ENCODE data around the gene GPR107. TPM values are rescaled to one million over a fixed set of nuclear protein-coding genes. Genes with fewer than 3 reads are reported as not detected.

GPR107 gene
- polyA plus RNA-seq, 4 donors, result 2.7 to 37.1 (median 12.8) TPM

GRCh38 chr9:130129432-130130061 is 75.8 kb downstream of the GPR107 start:
- FAIRE-seq, result no peak
- Histone ChIP-seq H3K27ac (ENCODE audit: low read depth in 1 of 3, low read length in 2 of 3) (peak overlapping the region in 2 of 3 donors; percentile 35 to 85), H3K4me3 (ENCODE audit: low read depth in 1 of 3, low read length in 3 of 3) (no peak overlapping the region), H3K27me3 (ENCODE audit: control insufficient read depth in 3 of 3, insufficient read depth in 3 of 3, low read length in 3 of 3) (no peaks in the 10 kb centered on the region), H3K36me3 (ENCODE audit: control insufficient read depth in 3 of 3, insufficient read depth in 2 of 3, low read depth in 1 of 3, low read length in 3 of 3) (peaks cover 8 to 60% (median 9%) of the 10 kb centered on the region in 3 donors), H3K9me3 (ENCODE audit: control insufficient read depth in 2 of 2, insufficient read depth in 1 of 2, low read depth in 1 of 2, low read length in 1 of 2) (no peaks in the 10 kb centered on the region), H3K4me1 (ENCODE audit: control insufficient read depth in 3 of 3, insufficient read depth in 2 of 3, low read depth in 1 of 3, low read length in 2 of 3) (no peaks in the 10 kb centered on the region)
- WGBS, 3 donors, result 87 to 91% (median 90%) methylated on average over 22 of the region's 22 CpGs
- no peak for DNase-seq

- peaks cover 5 to 69% (median 9%) of the 10 kb centered on the region in 3 donors for H3K36me3 ChIP-seq (ENCODE audit: control insufficient read depth in 3 of 3, insufficient read depth in 2 of 3, low read depth in 1 of 3, low read length in 3 of 3)
- H3K4me3 ChIP-seq (ENCODE audit: low read depth in 1 of 3, low read length in 3 of 3), result no peak overlapping the region
- FAIRE-seq (no peak), DNase-seq (no peak)
- H3K27me3 ChIP-seq (ENCODE audit: control insufficient read depth in 3 of 3, insufficient read depth in 3 of 3, low read length in 3 of 3), result no peaks in the 10 kb centered on the region
- H3K9me3 ChIP-seq (ENCODE audit: control insufficient read depth in 2 of 2, insufficient read depth in 1 of 2, low read depth in 1 of 2, low read length in 1 of 2), result no peaks in the 10 kb centered on the region
- H3K4me1 ChIP-seq (ENCODE audit: control insufficient read depth in 3 of 3, insufficient read depth in 2 of 3, low read depth in 1 of 3, low read length in 2 of 3), result no peaks in the 10 kb centered on the region
- H3K27ac ChIP-seq (ENCODE audit: low read depth in 1 of 3, low read length in 2 of 3), result no peak overlapping the region
- WGBS, 3 donors, result 91 to 96% (median 95%) methylated on average over 7 of the region's 7 CpGs
These were observed 79.0 kb downstream of the GPR107 start for GRCh38 chr9:130132746-130133145.

DNA sequence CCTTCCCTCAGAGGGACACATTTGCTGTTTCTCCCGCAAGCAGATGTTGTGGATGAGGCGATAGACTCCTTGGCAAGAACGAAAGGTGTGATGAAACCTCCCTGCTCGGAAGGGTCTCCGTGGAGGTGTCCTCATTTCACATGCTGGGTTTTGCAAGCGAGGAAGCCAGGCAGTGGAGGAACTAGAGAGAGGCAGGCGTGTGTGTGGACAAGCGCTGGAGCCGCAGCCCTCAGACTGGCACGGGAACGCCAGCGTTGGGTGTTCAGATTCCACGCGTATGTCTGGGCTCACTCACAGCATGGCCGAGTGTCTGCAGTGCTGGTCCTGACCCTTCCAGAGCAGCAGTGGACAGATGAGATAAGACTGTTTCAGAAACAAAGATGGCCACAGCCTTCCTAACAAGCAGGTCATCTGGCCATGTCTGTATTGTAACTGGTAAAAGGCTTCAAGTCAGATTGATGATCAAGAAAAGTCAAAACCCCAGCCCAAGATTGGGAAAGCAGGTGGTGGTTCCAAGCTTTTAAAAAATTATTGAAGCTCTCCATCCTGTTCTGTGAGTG is 83.5 kb downstream of the GPR107 start:
- Histone ChIP-seq H3K4me3 (ENCODE audit: low read depth in 1 of 3, low read length in 3 of 3) (no peak overlapping the region), H3K27ac (ENCODE audit: low read depth in 1 of 3, low read length in 2 of 3) (no peak overlapping the region), H3K36me3 (ENCODE audit: control insufficient read depth in 3 of 3, insufficient read depth in 2 of 3, low read depth in 1 of 3, low read length in 3 of 3) (peaks cover 0 to 31% (median 3%) of the 10 kb centered on the region in 3 donors), H3K9me3 (ENCODE audit: control insufficient read depth in 2 of 2, insufficient read depth in 1 of 2, low read depth in 1 of 2, low read length in 1 of 2) (no peaks in the 10 kb centered on the region), H3K27me3 (ENCODE audit: control insufficient read depth in 3 of 3, insufficient read depth in 3 of 3, low read length in 3 of 3) (no peaks in the 10 kb centered on the region), H3K4me1 (ENCODE audit: control insufficient read depth in 3 of 3, insufficient read depth in 2 of 3, low read depth in 1 of 3, low read length in 2 of 3) (no peaks in the 10 kb centered on the region)
- no peak for FAIRE-seq
- WGBS, 3 donors, result 95 to 98% (median 98%) methylated on average over 15 of the region's 15 CpGs
- DNase-seq, result no peak

GRCh38 chr9:130137641-130138081 is 84.0 kb downstream of the GPR107 start:
- Histone ChIP-seq H3K4me3 (ENCODE audit: low read depth in 1 of 3, low read length in 3 of 3) (no peak overlapping the region), H3K9me3 (ENCODE audit: control insufficient read depth in 2 of 2, insufficient read depth in 1 of 2, low read depth in 1 of 2, low read length in 1 of 2) (no peaks in the 10 kb centered on the region), H3K4me1 (ENCODE audit: control insufficient read depth in 3 of 3, insufficient read depth in 2 of 3, low read depth in 1 of 3, low read length in 2 of 3) (no peaks in the 10 kb centered on the region), H3K27ac (ENCODE audit: low read depth in 1 of 3, low read length in 2 of 3) (no peak overlapping the region), H3K27me3 (ENCODE audit: control insufficient read depth in 3 of 3, insufficient read depth in 3 of 3, low read length in 3 of 3) (no peaks in the 10 kb centered on the region), H3K36me3 (ENCODE audit: control insufficient read depth in 3 of 3, insufficient read depth in 2 of 3, low read depth in 1 of 3, low read length in 3 of 3) (peaks cover 0 to 29% (median 3%) of the 10 kb centered on the region in 3 donors)
- 90 to 96% (median 95%) methylated on average over 11 of the region's 11 CpGs for WGBS, 3 donors
- FAIRE-seq (no peak), DNase-seq (no peak)

DNA sequence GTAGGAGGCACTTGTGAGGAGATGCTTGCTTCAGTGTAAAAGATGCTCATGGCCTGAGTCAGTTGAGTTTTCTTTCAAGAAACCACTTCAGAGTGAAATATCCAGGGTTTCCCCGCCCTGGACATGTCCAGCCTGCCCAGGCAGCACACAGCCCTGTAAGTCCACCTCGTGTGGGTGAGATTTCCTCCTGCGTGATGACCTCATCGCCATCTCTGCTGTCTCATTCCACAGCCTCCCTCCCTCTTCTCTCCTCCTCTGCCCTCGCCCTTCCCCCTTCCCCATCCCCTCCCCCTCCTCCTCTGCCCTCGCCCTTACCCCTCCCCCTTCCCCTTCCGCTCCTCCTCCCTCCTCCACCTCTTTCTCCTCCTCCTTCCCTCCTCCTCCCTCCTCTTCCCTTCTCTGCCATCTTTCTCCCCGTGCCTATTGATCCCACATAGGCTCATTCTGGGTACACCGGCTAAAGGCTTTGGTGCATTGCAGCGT is 84.5 kb downstream of the GPR107 start:
- DNase-seq (no peak), FAIRE-seq (no peak)

GRCh38 chr9:130138791-130139190 is 85.1 kb downstream of the GPR107 start:
- Histone ChIP-seq H3K36me3 (ENCODE audit: control insufficient read depth in 3 of 3, insufficient read depth in 2 of 3, low read depth in 1 of 3, low read length in 3 of 3) (peaks cover 0 to 21% (median 0%) of the 10 kb centered on the region in 3 donors), H3K9me3 (ENCODE audit: control insufficient read depth in 2 of 2, insufficient read depth in 1 of 2, low read depth in 1 of 2, low read length in 1 of 2) (no peaks in the 10 kb centered on the region), H3K27ac (ENCODE audit: low read depth in 1 of 3, low read length in 2 of 3) (peak overlapping the region in 1 of 3 donors; percentile 19), H3K27me3 (ENCODE audit: control insufficient read depth in 3 of 3, insufficient read depth in 3 of 3, low read length in 3 of 3) (peaks cover 0 to 3% (median 0%) of the 10 kb centered on the region in 3 donors), H3K4me3 (ENCODE audit: low read depth in 1 of 3, low read length in 3 of 3) (no peak overlapping the region), H3K4me1 (ENCODE audit: control insufficient read depth in 3 of 3, insufficient read depth in 2 of 3, low read depth in 1 of 3, low read length in 2 of 3) (no peaks in the 10 kb centered on the region)
- DNase-seq (no peak), FAIRE-seq (no peak)
- WGBS, 3 donors, result 56 to 70% (median 65%) methylated on average over 6 of the region's 6 CpGs

More for the DNA sequence above, 84.5 kb downstream of the GPR107 start:
- no peaks in the 10 kb centered on the region for H3K4me1 ChIP-seq (ENCODE audit: control insufficient read depth in 3 of 3, insufficient read depth in 2 of 3, low read depth in 1 of 3, low read length in 2 of 3)
- peak overlapping the region in 1 of 3 donors; percentile 19 for H3K27ac ChIP-seq (ENCODE audit: low read depth in 1 of 3, low read length in 2 of 3)
- 46 to 69% (median 64%) methylated on average over 10 of the region's 10 CpGs for WGBS, 3 donors
- peaks cover 0 to 24% (median 0%) of the 10 kb centered on the region in 3 donors for H3K36me3 ChIP-seq (ENCODE audit: control insufficient read depth in 3 of 3, insufficient read depth in 2 of 3, low read depth in 1 of 3, low read length in 3 of 3)
- no peaks in the 10 kb centered on the region for H3K9me3 ChIP-seq (ENCODE audit: control insufficient read depth in 2 of 2, insufficient read depth in 1 of 2, low read depth in 1 of 2, low read length in 1 of 2)
- H3K4me3 ChIP-seq (ENCODE audit: low read depth in 1 of 3, low read length in 3 of 3), result no peak overlapping the region
- H3K27me3 ChIP-seq (ENCODE audit: control insufficient read depth in 3 of 3, insufficient read depth in 3 of 3, low read length in 3 of 3), result no peaks in the 10 kb centered on the region

DNA sequence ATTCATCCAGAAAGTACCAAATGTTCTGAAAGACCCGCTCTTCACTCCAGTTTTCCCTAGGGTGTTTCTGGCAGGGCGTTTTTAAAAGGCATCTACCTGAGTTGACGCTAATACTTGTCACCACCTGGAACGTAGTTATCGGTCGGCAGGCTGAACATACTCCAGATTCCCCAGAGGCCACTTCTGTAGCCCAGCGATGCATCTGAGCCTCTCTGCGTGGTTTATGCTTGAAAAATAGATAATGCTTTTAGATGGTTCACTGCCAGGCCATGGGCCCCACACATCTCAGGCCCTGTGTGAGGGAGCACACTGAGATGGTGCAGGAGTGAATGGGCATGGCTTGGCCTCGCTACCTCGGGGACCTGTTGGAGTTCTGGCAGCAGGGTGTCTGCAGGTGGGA is 85.5 kb downstream of the GPR107 start:
- Histone ChIP-seq H3K4me3 (ENCODE audit: low read depth in 1 of 3, low read length in 3 of 3) (no peak overlapping the region), H3K4me1 (ENCODE audit: control insufficient read depth in 3 of 3, insufficient read depth in 2 of 3, low read depth in 1 of 3, low read length in 2 of 3) (no peaks in the 10 kb centered on the region), H3K27ac (ENCODE audit: low read depth in 1 of 3, low read length in 2 of 3) (no peak overlapping the region), H3K9me3 (ENCODE audit: control insufficient read depth in 2 of 2, insufficient read depth in 1 of 2, low read depth in 1 of 2, low read length in 1 of 2) (no peaks in the 10 kb centered on the region), H3K27me3 (ENCODE audit: control insufficient read depth in 3 of 3, insufficient read depth in 3 of 3, low read length in 3 of 3) (peaks cover 0 to 8% (median 0%) of the 10 kb centered on the region in 3 donors), H3K36me3 (ENCODE audit: control insufficient read depth in 3 of 3, insufficient read depth in 2 of 3, low read depth in 1 of 3, low read length in 3 of 3) (peaks cover 0 to 21% (median 0%) of the 10 kb centered on the region in 3 donors)
- FAIRE-seq (no peak), DNase-seq (no peak)
- WGBS, 3 donors, result 90 to 95% (median 94%) methylated on average over 10 of the region's 10 CpGs

GRCh38 chr9:130140706-130141105 is 87.0 kb downstream of the GPR107 start:
- peaks cover 0 to 2% (median 0%) of the 10 kb centered on the region in 3 donors for H3K4me1 ChIP-seq (ENCODE audit: control insufficient read depth in 3 of 3, insufficient read depth in 2 of 3, low read depth in 1 of 3, low read length in 2 of 3)
- WGBS, 3 donors, result 78 to 85% (median 81%) methylated on average over 10 of the region's 10 CpGs
- peaks cover 0 to 8% (median 0%) of the 10 kb centered on the region in 3 donors for H3K27me3 ChIP-seq (ENCODE audit: control insufficient read depth in 3 of 3, insufficient read depth in 3 of 3, low read length in 3 of 3)
- H3K4me3 ChIP-seq (ENCODE audit: low read depth in 1 of 3, low read length in 3 of 3), result no peak overlapping the region
- FAIRE-seq (no peak), DNase-seq (no peak)
- H3K36me3 ChIP-seq (ENCODE audit: control insufficient read depth in 3 of 3, insufficient read depth in 2 of 3, low read depth in 1 of 3, low read length in 3 of 3), result peaks cover 0 to 12% (median 0%) of the 10 kb centered on the region in 3 donors
- no peak overlapping the region for H3K27ac ChIP-seq (ENCODE audit: low read depth in 1 of 3, low read length in 2 of 3)
- no peaks in the 10 kb centered on the region for H3K9me3 ChIP-seq (ENCODE audit: control insufficient read depth in 2 of 2, insufficient read depth in 1 of 2, low read depth in 1 of 2, low read length in 1 of 2)
